Fibroblast of lung (primary cell): ENCODE data around the gene MATN1.

Experiments
- CTCF ChIP-seq, 2 donors: IDR thresholded peaks in 1 of 2; conservative IDR thresholded peaks in 1 of 2; 1 replicate in 1 of 2; 2 replicates in 1 of 2; pipeline ENCODE4 v1.5.1; 2011 to 2012; ENCODE audit warnings: low read length in 2 of 2, control low read depth in 1 of 2, inconsistent platforms in 1 of 2, low read depth in 1 of 2, mild to moderate bottlenecking in 1 of 2
- EZH2 ChIP-seq: IDR thresholded peaks from 2 replicates; pipeline ENCODE4 v1.5.1; 2012; ENCODE audit warnings: low read length, control low read depth, mild to moderate bottlenecking; ENCODE audit errors: missing control alignments

- TF ChIP-seq CTCF (conservative IDR thresholded peaks at IDR 0.05 in 1 of 2, IDR thresholded peaks at IDR 0.05 in 1 of 2; ENCODE audit: low read depth in 1 of 2, low read length in 2 of 2) = no peak
- no peak for TF ChIP-seq EZH2
Observed at GRCh38 chr1:30675761-30676160, 47.6 kb downstream of the MATN1 start.
